Activated T-cell treated with anti-CD3 and anti-CD28 coated beads, Interleukin-2, amount 50 U/mL, for 48 hours (primary cell): Measurements from ENCODE around the gene RIOX2.

Source experiments
- DNase-seq, 2 experiments: peaks; one replicate each; pipeline ENCODE4 v3.0.0-alpha.2; 2020

The RIOX2 gene

DNA sequence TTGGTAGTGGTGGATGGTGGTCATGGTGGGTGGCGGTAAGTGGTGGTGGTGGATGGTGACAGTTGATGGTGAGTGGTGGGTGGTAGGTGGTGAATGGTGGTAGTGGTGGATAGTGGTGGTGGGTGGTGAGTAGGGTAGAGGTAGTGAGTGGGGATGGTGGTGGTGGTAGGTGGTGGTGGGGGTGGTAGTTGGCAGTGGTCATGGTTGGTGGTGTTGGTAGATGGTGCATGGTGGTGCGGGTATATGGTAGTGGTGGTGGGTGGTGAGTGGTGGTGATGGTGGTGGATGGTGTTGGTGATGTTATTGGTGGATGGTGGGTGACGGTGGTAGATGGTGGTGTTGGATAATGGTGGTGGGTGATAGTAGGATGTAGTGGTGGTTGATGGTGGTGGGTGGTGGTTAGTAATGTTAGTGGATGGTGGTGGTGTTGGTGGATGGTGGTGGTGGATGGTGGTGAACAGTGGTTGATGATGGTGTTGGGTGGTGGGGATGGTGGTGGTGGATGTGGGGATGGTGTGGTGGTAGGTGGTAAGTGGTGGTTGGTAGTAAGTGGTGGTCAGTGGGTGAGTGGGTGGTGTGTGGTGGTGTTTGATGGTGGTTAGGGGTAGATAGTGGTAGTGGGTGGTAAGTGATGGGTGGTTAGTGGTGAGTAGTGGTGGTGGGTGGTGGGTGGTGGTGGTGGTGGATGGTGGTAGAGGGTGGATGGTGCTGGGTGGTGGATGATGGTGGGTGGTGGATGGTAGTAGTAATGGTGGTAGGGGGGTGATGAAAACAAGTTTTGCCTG, 16.7 kb upstream of the RIOX2 start:
- no peak for DNase-seq

DNA sequence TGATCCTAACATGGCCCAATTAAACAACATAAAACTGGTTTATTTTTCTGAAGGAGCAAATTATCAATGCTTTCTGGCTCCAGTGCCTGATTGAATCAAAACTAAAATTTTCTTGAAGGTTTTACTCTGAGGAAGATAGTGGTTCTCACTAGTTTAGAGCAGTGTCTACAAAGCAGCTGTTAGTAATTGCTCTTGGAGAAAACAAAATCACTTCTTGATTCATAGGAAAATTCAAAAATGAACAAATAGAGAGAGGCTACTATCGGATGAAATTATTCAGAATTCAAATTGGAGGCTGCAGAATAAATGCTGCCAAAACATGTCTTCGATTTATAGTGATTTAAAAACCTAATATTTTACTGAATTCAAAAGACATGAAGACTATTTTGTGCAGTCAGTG, 15.1 kb upstream of the RIOX2 start:
- no peak for DNase-seq

DNA sequence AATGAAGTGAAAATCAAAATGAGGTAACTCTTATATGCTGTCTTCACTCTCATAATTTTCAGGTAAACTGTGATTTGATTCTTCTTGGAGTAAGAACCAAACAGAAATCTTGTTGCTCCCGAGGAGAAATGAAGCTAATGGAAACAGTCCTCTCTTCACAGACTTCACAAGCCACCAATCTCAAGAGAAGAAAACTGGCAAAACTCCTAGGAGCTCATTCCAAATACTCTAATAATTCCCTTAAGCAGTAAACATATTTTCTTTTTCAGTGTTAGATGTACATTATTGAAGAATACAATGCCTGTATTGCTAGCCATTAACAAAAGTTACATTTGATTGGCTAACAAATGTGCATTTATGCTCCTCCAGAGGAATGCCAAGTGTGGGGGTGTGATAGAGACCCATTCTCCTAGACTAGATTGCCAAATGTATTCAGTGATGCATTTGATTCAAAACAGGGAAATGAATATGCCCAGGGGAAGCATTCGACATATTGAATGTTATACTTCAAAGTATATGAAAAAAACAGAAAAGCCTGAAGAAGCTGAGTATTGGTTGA, 11.8 kb upstream of the RIOX2 start:
- no peak for DNase-seq

DNA sequence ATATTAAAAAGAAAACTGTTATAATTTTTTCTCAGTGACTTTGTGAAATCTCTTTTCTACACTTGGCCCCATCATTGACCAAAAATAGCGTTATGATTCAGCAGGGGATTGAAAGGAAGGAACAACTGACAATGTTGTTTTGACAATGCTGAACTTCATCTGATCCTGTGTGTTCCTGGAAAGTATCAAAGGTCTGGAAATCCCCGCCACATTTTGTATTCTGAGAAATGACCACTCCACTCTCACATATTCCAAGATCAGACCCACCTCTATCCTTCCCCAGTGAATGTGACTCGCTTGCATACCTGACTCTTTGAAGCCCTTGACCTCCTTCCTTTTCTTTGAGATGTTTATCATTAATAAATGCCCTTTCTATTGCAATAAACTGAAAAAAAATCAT, 9.7 kb upstream of the RIOX2 start:
- DNase-seq, result no peak

DNA sequence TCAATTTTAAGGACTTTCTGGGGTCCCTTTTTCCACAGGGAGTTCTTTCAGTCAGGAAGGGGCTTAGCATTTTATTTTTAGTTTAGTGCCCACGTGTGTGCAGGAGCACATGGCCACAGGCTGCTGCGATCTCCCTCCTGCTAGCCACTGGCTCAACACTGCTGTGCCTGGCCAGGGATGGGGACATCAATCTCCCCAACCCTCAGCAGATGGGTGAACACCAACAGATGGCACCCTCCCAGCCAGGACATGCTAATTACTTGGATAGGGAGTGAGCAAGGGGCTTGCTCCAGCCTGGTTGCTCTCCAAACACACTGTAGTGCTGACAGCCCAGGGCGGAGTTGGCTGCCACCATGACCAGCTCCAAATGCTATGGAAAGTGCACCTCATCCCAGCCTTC, 7.4 kb upstream of the RIOX2 start:
- DNase-seq, result no peak

DNA sequence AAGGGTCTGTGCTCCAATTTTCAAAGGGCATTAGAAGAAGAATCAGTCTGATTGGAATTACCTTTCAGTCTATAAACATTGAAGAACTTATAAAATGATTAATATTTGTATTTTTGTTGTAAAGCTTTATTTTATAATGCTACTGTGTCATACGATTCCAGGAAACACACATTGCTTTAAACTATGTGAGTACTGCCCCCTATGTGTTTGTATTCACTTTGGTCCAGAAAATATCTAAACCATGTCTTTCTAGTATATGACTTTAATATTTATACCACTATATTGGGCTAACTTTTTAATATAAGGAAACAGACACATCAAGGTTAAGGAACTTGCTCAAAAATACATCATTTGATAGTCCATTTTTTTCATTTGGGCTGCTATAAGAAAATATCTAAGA, 3.2 kb upstream of the RIOX2 start:
- no peak for DNase-seq

DNA sequence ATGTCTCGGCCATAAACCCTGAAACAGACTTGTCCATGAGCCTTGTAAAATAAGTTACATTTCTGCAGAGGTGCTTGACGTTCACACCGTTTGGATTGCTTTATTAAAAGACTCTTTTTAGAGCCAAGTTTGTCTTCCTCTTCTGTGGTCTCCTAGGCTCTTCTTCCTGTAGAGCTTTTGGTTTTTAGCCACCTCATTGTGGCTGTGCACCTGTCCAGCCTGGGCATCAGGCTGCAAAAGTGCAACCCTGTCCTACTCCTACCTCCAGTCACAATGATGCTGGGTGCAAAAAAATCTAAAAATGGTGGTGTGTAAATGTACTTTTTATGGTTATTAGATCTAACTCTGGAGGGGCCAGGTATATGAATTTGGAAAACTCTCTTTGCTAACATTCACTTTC, 2.8 kb upstream of the RIOX2 start:
- DNase-seq, result no peak

DNA sequence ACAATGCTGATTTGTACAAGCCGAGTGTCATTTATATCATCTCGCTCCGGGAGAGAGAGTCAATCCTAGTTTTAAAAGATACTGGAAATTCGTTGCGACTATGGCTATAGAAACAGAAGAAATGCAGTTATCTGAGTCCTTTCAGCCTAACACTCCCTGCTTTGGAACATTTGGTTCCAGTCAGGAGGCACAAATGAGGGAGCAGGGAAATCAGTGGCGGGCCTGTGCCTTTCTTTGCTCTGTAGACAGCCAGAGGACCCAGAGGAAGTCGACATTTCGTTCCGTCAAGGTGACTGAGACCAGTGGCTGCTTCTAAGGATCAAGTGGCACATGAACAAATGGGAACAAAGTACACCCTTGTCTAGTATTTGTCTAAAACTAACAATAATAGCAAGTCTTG, 745 bp upstream of the RIOX2 start:
- DNase-seq, result no peak

DNA sequence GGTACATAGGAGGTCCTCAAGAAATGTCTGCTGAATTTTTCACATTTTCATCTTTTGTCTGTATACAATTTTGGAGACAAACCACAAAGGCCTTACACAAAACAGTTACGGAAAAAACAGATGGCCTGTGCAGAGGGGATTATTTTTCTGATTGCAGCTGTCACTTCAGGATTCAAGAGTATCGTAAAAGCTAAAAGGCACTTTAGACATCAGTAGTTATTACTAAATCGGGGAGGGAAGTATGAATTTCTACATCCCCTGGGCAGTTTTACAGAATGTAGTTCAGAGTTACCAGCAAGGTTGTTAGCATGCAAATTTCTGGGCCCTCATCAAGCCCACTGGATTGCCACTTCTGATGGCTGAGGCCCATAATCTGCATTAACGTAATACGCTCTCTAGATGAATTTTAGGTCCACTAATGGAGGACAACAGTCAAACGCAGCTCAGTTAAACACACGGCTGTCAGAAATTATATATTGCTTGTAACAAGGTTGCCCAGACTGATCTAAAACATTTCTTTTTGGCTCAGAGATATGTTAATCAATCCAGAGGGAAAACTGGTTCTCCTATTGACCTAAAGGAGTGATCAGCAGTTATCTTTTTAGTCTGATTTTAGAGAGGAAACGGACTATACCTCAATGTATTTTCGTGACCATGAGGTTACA, 1.1 kb downstream of the RIOX2 start:
- DNase-seq, result no peak

DNA sequence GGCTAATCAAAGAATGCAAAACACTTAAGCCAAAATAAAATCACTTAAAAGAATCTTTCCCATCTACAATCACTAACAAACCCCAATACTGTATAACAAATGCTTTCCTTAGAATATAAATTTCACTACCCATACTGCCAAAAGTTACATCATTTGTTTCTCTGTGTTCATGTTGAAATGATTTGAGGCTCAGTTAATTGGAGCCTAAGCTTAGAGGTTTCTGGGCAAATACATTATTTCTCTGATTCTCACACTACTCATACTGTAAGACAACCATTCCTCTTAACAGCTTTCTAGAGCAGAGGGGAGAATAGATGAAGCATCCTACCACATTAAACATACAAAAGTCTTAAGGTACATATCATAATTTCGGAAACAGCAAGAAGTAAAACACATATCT, 2.1 kb downstream of the RIOX2 start:
- no peak for DNase-seq

DNA sequence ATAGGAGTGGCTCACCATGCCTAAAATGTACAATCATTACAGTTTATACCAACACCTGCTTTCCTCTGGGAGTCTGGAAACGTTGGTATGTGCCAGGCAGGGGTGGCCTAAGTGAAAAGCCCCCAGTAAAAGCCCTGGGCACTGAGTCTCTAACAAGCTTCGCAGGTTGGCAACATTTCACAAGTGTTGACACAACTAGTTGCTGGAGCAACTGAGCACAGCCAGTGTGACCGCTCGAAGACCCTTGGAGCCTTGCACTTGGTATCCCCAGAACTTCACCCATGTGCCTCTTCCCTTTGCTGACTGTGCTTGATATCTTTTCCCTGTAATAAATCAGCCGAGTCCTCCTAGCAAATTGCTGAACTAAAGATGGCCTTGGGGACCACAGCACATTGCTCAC, 2.7 kb downstream of the RIOX2 start:
- no peak for DNase-seq

DNA sequence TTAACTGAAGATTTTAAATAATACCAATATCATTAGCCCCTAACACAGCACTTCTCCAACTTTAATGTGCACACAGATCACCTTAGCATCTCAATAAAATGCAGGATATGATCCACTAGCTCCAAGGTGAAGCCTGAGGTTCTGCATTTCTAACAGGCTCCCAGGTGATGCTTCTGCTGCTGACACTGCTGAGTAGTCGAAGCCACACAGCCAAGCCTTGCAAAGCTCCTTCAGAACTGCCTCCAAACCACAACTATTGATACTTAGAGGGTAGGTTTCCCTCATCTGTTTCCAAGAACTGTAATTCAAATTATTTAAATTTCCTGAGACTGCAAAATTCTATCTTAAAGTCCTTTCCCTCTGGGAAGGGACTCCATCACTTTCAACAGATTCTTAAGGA, 3.9 kb downstream of the RIOX2 start:
- DNase-seq, result no peak

DNA sequence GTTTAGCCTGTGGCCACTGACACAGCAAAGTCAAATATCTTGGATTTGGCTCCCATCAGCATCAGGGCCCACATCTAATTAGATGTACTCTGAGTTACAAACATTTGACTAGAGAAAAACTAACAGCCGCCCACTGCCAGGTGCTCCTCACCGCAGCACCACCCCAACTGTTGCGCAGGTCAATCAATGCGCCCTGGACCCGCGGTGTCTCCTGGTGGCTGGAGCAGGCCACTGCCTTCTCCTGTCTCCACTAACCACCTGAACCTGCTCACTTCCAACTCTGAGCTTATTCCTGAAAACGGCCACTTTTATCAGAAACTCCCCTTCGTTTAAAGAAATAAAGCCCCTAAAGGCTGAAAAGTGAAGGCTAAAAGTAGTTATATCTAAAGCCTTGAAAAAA, 4.3 kb downstream of the RIOX2 start:
- no peak for DNase-seq

DNA sequence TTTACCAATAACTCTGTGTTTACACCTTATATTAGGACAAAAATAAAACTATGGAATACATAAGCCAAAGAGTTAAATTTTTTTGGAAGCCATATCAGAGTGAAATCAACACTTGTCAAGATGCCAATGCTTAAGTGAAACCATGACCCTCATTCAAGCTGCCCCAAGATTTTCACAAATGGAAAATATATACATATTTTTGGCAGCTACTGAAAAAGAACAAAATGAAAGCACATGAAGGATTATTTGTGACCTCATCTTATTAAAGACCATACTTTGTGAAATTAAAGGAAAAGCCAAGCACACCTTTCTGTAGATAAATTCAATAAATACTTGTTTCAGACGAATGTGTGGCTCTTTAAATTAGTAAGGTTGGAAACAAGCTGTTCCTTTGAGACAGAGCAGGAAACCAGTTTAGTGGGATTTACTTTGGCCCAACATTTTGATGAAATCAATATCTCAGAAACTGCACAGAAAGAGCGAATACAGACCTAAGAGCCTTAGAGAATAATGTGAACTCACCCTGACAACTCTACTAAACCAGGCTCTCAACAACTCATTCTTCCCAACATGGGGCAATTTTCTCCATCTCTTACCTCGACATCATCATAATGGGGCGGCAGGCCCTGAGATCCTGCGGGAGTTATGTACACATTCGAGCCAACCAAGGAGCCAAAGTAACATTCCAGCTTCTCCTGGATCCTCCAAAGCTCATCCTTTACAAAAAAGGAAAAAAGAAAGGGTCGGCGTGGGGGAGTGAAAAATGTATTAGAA, 11.1 kb downstream of the RIOX2 start:
- DNase-seq, result no peak

DNA sequence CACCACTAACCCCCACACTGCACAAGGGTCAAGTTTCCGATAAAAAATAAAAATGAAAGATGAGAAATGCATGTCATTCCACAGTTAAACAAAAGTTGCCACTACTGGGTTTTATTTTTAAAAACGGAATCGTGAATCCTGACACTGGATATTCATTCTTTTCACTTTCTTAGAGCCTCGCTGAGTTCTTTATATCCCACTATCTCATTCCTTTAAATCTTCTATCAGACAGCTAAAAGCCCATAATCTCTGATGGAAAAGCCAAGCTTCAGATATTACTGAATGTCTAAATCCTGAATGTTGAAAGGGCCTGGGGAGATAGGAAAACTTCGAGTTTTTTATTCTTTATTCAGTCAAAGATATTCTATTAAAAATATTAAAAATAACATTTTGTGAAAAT, 11.7 kb downstream of the RIOX2 start:
- DNase-seq, result no peak

DNA sequence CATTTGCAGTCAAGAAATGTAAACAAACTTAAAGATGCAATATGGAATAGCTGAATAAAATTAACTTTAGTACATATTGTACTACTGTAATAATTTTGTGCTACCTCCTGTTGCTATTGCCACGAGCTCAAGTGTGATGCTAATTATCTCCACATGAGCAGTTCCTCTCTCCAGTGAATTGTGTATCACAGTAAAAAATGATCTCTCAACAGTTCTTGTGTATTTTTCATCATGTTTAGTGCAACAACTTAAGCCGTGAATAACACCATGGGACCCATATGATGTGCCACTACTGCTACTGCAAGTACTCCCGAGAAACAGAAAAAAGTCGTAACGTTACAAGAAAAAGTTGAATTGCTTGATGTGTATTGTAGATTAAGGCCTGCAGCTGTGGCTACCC, 12.4 kb downstream of the RIOX2 start:
- DNase-seq, result no peak

DNA sequence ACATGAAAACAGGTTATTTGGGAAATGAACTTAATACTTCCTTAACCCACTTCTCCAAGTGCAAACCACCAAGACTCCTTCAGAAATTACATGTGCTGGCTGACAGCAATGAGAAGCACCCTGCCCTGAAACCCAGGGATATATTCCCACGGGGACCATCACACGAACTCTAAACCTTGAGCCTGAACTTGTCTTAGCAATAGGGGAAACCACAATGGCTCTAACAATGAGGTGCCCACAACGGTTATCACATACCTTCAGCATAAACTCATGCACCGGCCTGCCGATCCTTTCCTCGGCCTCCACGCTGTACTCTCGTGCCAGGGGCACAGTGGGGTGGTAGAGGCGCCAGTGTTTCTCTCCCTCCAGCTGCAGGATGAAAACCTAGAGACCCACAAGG, 13.4 kb downstream of the RIOX2 start:
- no peak for DNase-seq

DNA sequence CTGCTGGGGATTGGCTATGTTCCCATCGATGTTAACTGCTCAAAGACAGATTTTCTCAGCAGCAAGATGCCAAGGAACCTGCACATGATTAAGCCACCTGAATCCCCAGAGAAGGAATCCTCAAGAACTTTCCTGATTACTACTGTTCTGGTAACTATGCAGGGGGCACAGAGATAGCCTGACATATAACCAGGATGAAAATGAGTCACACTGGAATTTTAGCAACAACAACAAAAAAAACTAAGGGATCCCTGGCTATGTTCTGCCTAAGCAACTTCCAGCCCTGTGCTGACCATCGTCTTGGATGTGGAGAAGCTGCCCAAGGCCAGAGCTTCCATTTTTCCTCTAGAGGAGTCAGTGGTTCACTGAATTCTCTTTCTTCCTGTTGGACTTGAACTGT, 13.8 kb downstream of the RIOX2 start:
- no peak for DNase-seq

DNA sequence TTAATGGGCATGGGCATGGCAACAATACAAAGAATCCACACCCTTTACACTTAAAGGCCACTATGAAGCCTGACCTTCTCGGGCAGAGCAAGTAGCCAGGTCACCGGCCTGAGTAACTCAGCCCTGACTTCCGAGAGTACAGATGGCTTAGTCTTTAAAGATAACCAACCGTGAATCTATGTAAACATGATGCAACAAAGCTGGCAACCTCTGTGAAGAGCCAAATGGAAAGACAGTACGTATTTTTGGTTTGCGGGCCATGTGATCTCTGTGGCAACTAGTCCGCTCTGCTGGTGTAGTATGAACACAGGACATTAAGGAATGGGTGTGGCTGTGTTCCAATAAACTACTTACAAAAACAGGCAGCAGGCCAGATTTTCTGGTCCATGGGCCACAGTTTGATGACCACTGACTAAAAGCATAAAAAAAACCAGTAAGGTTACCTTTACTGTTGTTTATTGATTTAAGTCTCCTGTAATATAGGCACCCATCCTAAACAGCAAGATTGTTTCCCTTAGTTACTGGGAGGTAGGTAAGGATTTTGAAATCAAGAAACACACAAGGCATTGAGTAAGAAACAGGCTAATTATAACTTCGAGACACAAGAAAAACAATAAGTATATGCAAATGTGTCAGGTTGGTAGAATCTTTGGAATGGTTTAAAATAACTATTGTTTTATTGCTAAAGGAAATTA, 14.5 kb downstream of the RIOX2 start:
- no peak for DNase-seq

DNA sequence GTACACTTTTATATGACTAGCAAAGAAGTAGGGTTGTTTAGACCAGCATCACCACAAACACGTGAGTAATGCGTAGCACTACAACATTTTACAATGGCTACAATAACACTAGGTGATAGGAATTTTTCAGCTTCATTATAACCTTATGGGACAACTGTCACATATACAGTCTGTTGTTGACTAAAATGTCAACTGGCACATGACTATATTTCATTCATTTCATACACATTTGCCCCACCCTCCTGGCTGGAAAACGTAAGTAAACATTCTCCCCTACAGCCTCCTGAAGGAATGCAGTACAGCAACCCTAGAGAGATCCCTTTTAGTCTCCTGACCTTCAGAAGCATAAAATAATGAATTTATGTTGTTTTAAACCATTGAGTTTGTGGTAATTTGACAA, 16.2 kb downstream of the RIOX2 start:
- no peak for DNase-seq

DNA sequence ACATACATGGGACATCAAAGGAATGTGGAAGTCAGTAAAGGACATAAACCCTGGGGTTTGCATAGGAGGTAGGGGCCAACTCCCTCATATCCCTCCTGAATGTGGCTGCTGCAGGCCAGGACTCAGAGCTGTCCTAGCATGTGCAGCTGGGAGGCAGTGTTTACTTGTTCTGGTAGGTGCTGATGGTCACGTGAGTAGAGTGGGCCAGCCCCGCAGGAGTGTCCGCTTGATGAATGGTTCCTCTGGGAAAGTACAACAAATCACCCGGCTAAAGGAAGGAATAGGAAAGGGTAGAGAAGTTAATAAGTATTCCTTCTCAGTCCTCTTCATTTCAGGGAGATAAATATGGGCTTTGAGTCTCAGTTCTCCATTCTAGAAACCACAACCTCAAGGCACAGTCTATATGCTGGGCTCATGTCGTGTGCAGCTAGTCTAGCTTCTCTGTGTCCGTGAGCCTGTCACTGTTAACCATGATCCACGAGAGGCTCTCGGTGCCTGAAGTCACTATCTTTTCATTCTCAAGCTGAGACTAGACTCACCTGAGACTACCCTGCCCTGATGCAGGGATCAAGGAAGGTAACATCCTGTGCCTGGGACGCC, 17.9 kb downstream of the RIOX2 start:
- DNase-seq, result no peak

DNA sequence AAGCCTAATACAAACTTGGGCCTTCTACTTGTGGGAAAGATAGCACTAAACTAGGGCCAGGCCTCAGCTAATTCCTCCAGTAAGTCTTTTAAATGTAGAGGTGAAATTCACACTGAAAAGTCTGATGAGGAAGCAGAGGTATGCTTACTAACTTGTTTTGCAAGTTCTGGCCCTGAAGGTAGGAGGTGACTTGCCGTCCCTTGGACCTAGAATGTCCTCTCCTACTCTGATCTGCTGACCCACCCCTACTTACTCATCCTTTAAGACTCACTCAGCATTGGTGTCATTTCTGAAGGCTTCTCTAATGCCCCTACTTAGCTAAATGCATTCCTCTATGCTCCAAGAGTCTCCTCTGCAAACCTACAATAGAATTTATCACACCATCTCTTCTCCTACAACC, 19.4 kb downstream of the RIOX2 start:
- no peak for DNase-seq

DNA sequence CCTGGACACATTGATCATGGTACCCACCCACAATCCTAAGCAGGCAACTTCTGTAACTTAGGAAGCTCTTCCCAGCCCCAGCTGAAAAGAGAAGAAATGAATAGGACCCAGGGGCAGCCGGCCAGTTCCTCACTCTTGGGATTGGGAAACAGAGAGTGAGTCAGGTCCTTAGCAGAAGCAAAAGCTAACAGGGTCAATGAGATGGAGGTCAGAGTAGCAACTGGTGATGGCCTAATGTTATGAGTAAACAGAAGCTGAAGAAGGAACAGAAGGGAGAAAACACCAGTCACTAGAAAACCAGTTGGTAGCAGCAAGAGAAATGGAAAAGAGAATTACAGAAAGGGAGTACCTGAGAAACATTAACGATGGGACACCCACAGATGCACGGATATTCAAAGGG, 20.0 kb downstream of the RIOX2 start:
- no peak for DNase-seq
